Measurements from ENCODE around the gene RPL5. TPM values are rescaled to one million over a fixed set of nuclear protein-coding genes. Genes with fewer than 3 reads are reported as not detected.

The RPL5 gene
- total RNA-seq: 1,322 and 1,707 TPM in 2 replicates

DNA sequence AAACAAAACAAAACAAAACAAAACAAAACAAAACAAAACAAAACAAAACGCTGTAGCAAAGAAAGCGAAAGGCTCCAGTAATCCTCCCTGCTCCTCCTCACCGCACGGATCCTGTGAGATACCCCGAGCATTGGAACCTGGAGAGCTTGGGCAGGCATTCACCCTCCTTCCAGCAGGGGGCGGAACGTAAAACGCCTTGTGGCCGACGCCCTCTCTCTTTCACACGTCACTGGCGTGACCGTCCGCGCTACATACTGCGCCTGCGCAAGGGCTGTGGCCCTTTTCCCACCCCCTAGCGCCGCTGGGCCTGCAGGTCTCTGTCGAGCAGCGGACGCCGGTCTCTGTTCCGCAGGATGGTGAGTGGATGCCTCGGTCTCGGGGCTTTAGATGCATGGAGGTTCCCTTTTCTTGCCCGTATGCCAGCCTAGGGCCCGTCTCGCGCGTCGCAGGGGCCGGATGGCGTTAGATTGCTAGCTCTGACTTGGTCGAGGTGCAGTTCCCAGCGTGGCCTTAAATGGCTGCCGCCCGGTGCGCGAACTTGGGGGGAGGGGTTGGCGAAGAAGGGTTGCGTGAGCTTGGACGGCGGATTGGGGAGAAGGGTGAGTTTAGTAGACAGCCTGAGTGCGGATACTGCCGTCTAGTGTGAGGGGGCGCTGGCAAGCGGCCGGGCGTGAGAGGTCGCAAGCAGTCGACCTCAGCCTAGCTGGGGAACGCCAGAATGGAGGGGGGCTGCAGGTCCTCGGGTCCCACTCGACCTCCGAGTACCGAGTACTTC, at the start of gene RPL5:
Gene RPL5 (plus strand): TSS at position 279 of the 775 bp plus-strand sequence. CDS start 75 bp downstream, at position 354.

DNA sequence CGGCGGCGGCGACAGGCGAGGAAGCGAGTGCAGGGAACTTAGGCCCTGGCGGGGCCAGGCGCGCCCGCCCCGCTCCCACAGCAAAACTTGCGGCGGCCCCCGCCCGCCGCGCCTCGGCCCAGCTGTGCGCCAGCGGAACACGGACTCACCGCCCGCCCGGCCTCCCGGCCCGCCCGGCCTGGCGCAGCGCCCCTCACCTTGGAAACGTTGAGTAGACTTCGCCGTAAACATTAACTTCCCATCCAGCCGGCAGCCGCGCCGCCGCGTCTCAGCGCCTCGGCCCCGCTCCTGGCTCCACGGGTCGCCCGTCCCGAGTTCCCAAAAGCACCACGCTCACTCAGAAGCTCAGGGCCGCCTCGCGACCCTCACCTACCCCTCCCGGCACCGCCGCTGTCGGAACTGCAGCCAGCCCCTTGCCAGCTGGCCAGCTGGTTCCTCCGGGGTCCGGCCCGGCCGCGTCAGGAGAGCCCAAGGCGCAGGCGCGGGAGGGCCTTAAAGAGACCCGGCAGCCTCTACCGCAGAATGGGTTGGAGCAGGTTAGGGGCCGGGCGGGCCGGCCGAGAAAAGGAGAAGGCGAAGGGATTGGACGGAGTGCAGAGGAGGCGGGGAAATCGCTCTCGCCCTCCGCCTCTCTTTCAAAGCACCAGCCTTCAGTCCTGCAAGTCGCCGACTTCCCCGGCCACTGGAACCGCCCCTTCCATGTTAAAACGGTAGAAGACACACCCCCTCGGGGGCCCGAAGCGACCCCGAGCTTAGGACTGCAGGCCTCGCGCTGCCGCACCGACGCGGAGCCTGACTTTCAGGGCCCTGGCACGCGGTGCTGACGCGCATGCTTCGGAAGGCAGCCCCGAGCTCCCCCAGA, 47.0 kb upstream of the RPL5 start, which contains the start of gene EVI5:
Gene EVI5 (minus strand): TSS at position 470 of the 862 bp plus-strand sequence. CDS start 48,562 bp downstream, outside the sequence.

Other genes with a start within 250 kb of the RPL5 start
- 24.6 and 27.6 TPM in 2 replicates for gene EVI5, start 46.9 kb upstream of the RPL5 start, total RNA-seq
- 0.17 and 0.33 TPM in 2 replicates for gene DIPK1A, start 129.4 kb downstream of the RPL5 start, total RNA-seq
- gene MTF2, start 247.2 kb downstream of the RPL5 start, total RNA-seq: 29.9 and 41.0 TPM in 2 replicates

Measured in dermis lymphatic vessel endothelial cell (primary cell).